Body of pancreas (tissue), 4 donors: Measurements from ENCODE around the gene PAX8.

Experiments
- POLR2A ChIP-seq, 3 donors: fragments of 450-650 bp; IDR thresholded peaks; one replicate each; pipeline ENCODE4 v1.6.1; 2016; ENCODE audit warnings: antibody characterized with exemption in 3 of 3, mild to moderate bottlenecking in 2 of 3
- TF ChIP-seq, protein P1 (sequence below), 7 experiments: fragments of 450-650 bp in 4 of 7; fragments of 200-600 bp in 3 of 7; sonication (generic) in 3 of 7; IDR thresholded peaks; one replicate each; pipeline ENCODE4 v1.5.1; 2016 to 2019; ENCODE audit warnings: antibody characterized with exemption in 7 of 7

DNA sequence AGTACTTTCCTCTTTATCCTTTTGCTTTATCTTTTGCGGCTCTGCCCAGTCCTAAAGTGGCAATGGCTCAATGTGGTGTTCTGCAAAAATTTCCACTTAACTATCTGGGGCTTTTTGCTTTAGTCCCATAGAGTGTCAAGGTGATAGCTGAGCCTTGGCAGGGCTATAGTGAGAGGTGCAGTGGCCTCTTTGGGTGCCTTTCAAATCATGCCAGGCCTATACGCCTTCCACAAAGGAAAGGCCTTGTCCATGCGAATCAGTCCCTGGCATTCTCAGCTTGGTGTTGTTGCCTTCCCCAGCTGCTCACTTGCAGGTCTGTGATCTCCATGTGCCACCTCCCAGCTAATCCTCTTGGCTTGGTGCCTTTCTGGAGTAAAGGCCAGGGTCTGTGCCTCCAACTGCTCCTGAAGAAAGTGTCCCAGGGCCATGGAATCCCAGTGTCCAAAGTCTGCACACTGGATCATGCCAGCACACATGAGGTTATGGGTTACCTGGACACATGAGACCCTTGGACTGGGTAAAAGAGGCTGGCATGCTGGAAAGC, 26.6 kb downstream of the PAX8 start:
- TF ChIP-seq, protein P1, sequence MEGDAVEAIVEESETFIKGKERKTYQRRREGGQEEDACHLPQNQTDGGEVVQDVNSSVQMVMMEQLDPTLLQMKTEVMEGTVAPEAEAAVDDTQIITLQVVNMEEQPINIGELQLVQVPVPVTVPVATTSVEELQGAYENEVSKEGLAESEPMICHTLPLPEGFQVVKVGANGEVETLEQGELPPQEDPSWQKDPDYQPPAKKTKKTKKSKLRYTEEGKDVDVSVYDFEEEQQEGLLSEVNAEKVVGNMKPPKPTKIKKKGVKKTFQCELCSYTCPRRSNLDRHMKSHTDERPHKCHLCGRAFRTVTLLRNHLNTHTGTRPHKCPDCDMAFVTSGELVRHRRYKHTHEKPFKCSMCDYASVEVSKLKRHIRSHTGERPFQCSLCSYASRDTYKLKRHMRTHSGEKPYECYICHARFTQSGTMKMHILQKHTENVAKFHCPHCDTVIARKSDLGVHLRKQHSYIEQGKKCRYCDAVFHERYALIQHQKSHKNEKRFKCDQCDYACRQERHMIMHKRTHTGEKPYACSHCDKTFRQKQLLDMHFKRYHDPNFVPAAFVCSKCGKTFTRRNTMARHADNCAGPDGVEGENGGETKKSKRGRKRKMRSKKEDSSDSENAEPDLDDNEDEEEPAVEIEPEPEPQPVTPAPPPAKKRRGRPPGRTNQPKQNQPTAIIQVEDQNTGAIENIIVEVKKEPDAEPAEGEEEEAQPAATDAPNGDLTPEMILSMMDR (IDR thresholded peaks at IDR 0.05) = no peak
- no peak for TF ChIP-seq POLR2A (IDR thresholded peaks at IDR 0.05)
